Skin of body (tissue), 2 donors: Measurements from ENCODE around the gene TTYH3. TPM values are rescaled to one million over a fixed set of nuclear protein-coding genes. Genes with fewer than 3 reads are reported as not detected.
"Not testable (repeated sequence)": the region's sequence is repeated elsewhere in the genome, so short reads cannot be mapped to it uniquely, and the experiment has no call there.

ENCODE experiments used
- DNase-seq: peaks from one replicate; lab custom pipeline; 2025; lab: John Stamatoyannopoulos, UW
- total RNA-seq: library from RNA; depleted of rRNA; stranded (reverse); fragments of >200 nt; gene quantifications from one replicate; pipeline ENCODE4 v1.2.3, GENCODE V29; 2014

Gene TTYH3
- total RNA-seq, 1 donor from 2014 or later, result 28.3 TPM

- DNase-seq, result no peak
Observed at GRCh38 chr7:2662273-2663120, 30.7 kb downstream of the TTYH3 start.

- DNase-seq, result no peak
Observed at GRCh38 chr7:2663121-2663886, 31.5 kb downstream of the TTYH3 start.

GRCh38 chr7:2663960-2664359 lies 32.2 kb downstream of the TTYH3 start:
- DNase-seq, result no peak

DNA sequence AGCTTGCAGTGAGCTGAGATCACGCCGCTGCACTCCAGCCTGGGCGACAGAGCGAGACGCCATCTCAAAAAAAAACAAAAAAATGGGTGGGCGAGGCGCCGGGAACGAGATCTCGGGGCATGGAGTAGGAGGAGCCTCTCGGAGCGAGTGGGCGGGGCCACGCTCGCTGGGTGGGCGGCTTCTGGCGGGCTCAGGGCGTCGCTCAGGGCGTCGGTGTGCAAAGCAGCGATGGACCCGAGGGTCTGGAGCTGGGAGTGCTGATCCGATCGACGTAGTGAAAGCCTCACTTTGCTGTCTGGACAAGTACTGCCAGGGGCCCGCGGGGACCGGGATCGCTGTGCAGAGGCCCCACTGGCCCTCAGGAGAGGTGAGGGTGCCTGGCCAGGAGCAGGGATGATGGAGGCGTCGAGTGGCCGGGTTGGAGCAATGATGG lies 33.6 kb downstream of the TTYH3 start:
- no peak for DNase-seq

GRCh38 chr7:2666155-2666554 lies 34.4 kb downstream of the TTYH3 start:
- DNase-seq, result no peak

- no peak for DNase-seq
Observed at GRCh38 chr7:2666588-2667250, 34.9 kb downstream of the TTYH3 start.

DNA sequence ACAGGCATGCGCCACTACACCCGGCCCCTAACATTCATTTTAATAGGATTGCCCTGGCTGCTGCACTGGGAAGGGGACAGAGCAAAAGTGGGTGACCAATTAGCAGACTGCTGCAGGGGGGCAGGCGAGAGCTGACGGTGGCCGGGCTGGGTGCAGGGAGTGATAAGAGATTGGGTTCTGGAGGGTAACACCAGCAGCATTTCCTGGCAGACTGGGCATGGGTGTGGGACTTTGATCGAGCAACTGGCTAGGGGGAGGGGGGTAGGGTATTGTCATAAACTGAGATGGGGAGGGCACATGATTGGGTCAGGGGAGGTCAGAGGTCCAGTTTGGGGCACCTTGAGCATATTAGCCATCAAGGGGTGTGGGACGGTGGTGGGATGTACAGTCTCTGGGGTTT lies 36.1 kb downstream of the TTYH3 start:
- DNase-seq, result no peak

DNA sequence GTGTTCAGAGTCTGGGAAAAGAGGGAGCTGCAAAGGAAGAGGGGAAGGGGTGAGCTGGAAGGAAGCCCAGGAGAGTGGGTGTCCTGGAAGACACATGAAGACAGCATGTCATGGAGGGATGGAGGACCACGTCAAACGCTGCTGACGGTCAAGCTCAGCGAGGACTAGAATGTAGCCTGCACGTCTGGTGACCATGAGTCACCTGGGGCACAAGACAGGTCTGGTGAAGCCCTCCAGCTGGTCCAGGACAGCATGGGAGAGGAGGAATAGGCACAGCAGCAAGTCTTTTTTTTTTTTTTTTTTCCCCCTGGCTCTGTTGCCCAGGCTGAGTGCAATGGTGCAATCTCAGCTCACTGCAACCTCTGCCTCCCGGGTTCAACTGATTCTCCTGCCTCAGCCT lies 36.6 kb downstream of the TTYH3 start:
- DNase-seq, result no peak

DNA sequence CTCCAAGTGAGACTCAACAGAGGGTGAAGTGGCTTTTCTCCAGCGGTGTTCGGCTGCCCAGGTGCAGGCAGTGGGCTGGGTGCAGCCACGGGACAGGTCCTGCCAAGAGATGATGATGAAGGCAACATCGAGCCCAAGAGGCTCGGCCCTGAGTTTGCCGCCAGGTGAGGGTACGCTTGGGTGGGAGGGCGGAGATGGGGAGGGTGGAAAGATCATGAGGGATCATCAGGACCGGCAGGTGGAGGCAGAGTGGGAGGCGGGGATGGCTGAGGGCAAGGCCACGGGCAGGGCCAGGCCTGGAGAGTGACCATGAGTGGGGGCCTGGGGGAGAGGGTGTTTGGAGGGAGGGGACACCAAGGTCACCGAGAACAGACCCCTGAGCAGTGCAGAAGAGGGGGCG lies 38.4 kb downstream of the TTYH3 start:
- no peak for DNase-seq

DNA sequence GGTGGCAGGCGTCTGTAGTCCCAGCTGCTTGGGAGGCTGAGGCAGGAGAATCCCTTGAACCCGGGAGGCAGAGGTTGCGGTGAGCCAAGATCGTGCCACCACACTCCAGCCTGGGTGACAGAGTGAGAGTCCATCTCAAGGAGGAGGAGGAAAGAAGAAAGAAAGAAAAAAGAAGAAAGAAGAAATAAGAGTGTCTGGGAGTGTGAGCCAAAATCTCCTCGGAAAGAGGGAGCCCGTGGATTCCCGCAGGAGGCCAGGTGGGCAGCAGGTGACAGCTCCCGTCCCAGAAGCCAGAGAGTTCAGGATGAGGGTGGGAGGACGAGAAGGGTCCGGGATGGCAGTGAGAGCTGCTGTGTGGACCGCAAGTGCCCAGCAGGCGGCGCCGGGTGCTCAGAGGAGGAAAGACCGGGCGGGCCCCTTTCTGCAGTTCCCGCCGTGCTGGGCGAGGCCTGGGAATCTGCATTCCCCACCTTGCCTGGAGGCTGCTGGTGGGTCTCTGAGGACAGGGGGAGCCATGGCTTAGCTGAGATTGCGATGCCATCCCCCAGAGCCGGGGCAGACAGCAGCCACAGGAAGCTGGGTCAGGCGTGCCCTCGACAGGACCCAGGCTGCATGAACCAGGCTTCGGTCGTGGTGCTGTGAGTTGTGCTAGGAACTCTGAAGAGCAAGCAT lies 39.1 kb downstream of the TTYH3 start:
- no peak for DNase-seq

GRCh38 chr7:2673214-2673613 lies 41.4 kb downstream of the TTYH3 start:
- DNase-seq, result not testable (repeated sequence)

GRCh38 chr7:2673934-2674333 lies 42.1 kb downstream of the TTYH3 start:
- DNase-seq, result no peak

GRCh38 chr7:2675256-2675764 lies 43.5 kb downstream of the TTYH3 start:
- DNase-seq, result no peak

- DNase-seq, result not testable (repeated sequence)
Observed at GRCh38 chr7:2676576-2676975, 44.8 kb downstream of the TTYH3 start.

DNA sequence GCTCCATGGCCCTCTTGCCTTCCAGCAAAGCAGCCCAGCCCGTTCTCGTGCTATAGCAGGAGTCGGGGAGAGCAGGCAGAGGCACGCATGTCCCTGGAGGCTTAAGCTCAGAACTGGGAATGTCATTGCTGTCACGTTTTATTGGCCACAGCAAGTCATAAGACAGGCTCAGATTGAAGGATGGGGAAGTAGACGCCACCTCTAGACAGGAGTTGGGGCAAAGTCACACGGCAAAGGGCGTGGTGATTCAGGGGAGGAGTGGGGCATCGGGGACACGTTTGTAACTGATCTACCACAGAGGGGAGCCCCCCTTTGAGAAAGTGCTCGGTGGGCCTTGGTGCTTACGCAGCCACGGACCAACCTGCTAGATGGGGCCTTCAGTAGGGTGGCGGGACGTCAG lies 46.7 kb downstream of the TTYH3 start:
- not testable (repeated sequence) for DNase-seq

DNA sequence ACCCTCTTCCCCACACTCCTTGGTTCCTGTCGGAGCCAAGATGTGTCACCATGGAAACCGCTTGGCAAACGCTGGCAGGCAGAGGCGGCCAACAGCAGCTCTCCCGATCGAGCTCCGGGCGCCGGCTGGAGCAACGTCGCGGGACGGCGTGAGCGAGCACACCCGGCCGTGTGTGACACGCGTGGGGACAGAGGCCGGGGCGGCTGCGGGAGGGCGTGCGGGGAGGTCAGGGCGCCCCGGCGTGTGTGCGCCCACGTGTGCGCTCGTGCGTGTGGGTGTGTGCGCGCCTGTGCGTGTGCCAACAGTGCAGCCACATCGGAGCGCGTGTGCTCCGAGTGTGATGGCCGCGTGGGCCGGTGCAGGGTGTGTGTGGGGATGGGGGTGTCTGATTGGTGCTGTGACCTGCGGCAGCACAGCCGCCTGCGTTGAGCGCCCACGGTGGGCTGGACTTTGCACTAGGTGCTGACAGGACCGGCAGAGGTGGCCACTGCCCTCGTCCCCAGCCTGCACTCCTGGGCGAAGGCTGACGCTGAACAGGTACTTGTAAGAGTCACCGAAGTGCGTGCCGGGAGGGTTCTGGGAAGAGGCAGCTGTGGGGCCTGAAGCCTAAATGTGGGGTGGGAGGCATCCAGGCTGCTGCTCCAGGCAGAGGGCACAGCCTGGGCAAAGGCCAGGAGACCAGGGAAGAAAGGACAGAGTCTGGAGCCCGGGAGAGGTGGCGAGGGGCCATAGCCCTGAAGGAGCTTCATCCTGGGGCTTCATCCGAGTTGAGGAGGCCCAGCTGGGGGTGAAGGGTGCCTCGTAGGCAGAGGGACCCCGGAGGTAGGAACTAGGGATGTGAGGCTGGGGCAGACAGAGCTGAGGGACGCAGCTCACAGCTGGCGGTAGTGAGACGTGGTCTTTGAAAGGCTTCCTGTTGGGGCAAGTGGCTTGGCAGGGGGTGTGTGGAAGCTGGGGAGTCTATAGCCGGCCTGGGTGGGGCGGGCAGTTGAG lies 47.6 kb downstream of the TTYH3 start:
- not testable (repeated sequence) for DNase-seq

- no peak for DNase-seq
Observed at GRCh38 chr7:2680256-2680655, 48.5 kb downstream of the TTYH3 start.

DNA sequence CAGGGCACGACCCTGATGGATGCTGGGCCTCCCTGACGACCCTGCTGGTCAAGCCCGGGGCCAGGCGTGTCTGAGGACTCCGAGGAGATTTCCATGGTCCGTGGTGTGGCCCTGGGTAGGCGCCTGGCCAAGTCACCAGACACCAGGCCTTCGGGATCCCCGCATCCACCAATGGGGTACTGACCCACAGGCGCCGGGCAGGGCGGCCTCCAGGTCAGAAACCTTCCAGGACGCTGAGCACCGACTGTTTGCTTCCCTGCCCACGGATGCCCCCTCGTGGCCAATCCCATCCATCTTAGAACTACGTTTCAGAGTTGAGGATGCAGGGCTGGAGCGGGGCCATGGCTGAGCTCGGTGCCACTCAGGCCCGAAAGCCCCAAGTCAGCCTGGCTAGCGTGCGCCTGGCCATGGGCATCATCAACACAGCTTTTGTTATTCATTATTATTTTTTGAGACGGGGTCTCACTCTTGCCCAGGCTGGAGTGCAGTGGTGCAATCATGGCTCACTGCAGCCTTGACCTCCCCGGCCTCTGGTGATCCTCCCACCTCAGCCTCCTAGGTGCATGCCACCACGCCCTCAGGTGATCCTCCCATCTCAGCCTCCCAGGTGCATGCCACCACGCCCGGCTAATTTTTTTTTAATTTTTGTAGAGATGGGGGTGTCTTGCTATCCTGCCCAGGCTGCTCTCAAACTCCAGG lies 49.2 kb downstream of the TTYH3 start:
- DNase-seq, result no peak
